Measurements from ENCODE around the gene MORC3. TPM values are rescaled to one million over a fixed set of nuclear protein-coding genes. Genes with fewer than 3 reads are reported as not detected.

MORC3 gene
- total RNA-seq, 1 experiment from 2014 or later: 18.7 TPM

GRCh38 chr21:36347962-36348328 lies 27.9 kb downstream of the MORC3 start:
- no peak overlapping the region for H3K27ac Mint-ChIP-seq

More at GRCh38 chr21:36347962-36348328, 27.9 kb downstream of the MORC3 start:
- H3K23me2 ChIP-seq (ENCODE audit: insufficient read length, low read depth, low read length, poor library complexity, severe bottlenecking): no peaks in the 10 kb centered on the region
- no peaks in the 10 kb centered on the region for H4K20me1 ChIP-seq (ENCODE audit: control insufficient read depth, insufficient read depth, insufficient read length)
- H3K27me3 ChIP-seq (ENCODE audit: insufficient read depth, low read length): no peaks in the 10 kb centered on the region
- no CpG with 5 or more reads among the region's 2 CpGs for WGBS (ENCODE audit: extremely low coverage, insufficient read length, low lambda C conversion rate)
- no peaks in the 10 kb centered on the region for H3K79me1 ChIP-seq (ENCODE audit: insufficient read depth, low read depth, low read length, poor library complexity, severe bottlenecking)
- H2AK5ac ChIP-seq (ENCODE audit: insufficient read length, low read length): no peak overlapping the region
- H3K56ac ChIP-seq (ENCODE audit: insufficient read length, low read depth, low read length): no peak overlapping the region
- DNase-seq: no peak
- no peak overlapping the region for H3K9ac ChIP-seq (ENCODE audit: extremely low read depth, insufficient read length, low read length)
- H4K5ac ChIP-seq (ENCODE audit: insufficient read length, low read depth, low read length): no peak overlapping the region
- no peak for TF ChIP-seq CTCF (conservative IDR thresholded peaks at IDR 0.05)
- no peak overlapping the region for H3T11ph ChIP-seq (ENCODE audit: low read length)
- H3K4me1 Mint-ChIP-seq: no peaks in the 10 kb centered on the region
- no peak overlapping the region for H3K27ac ChIP-seq (ENCODE audit: insufficient read length, low read depth, low read length)
- H3K36me3 Mint-ChIP-seq (ENCODE audit: insufficient read depth in 1 of 3, low read depth in 3 of 3): peaks cover 23 to 81% (median 60%) of the 10 kb centered on the region in 3 experiments; a peak in 6 of 7 replicates
- no peak overlapping the region for H2BK20ac ChIP-seq (ENCODE audit: low read depth, low read length, poor library complexity, severe bottlenecking)
- no peak overlapping the region for H2AFZ ChIP-seq (ENCODE audit: low read length)
- H3K4me2 ChIP-seq (ENCODE audit: insufficient read depth, insufficient read length, low read length): no peak overlapping the region
- no peak overlapping the region for H2BK5ac ChIP-seq (ENCODE audit: insufficient read length, low read length)
- no peaks in the 10 kb centered on the region for H3K9me3 Mint-ChIP-seq
- H3K79me2 ChIP-seq (ENCODE audit: insufficient read depth, low read length): no peaks in the 10 kb centered on the region
- H3K27me3 Mint-ChIP-seq (ENCODE audit: low read depth): no peaks in the 10 kb centered on the region
- H3K4me1 ChIP-seq (ENCODE audit: insufficient read depth, low read length): no peaks in the 10 kb centered on the region
- H3K18ac ChIP-seq (ENCODE audit: insufficient read length, low read depth, low read length): no peak overlapping the region
- H3K9me3 ChIP-seq (ENCODE audit: control insufficient read depth, low read depth, low read length): no peaks in the 10 kb centered on the region
- no peak overlapping the region for H4K8ac ChIP-seq (replicated peaks; ENCODE audit: insufficient read length, low read depth, low read length)
- H2BK120ac ChIP-seq (ENCODE audit: low read depth, low read length, poor library complexity, severe bottlenecking): no peak overlapping the region
- H3K23ac ChIP-seq (ENCODE audit: insufficient read length, low read depth, low read length): no peak overlapping the region
- H3K4me3 Mint-ChIP-seq: no peak overlapping the region
- H4K91ac ChIP-seq (ENCODE audit: insufficient read length, low read depth, low read length): no peak overlapping the region
- H2BK15ac ChIP-seq (ENCODE audit: low read depth, low read length): no peak overlapping the region
- no peak overlapping the region for H3K4ac ChIP-seq (ENCODE audit: low read depth, low read length)
- no peak overlapping the region for H2BK12ac ChIP-seq (ENCODE audit: insufficient read length, low read depth, low read length)
- H3K14ac ChIP-seq (ENCODE audit: insufficient read depth, low read length): no peak overlapping the region
